Breast epithelium (tissue), 4 donors: Measurements from ENCODE around the gene NUDT17. TPM values are rescaled to one million over a fixed set of nuclear protein-coding genes. Genes with fewer than 3 reads are reported as not detected.
A peak's percentile ranks its signal among the peaks of the same experiment; 100 is the strongest.

ENCODE experiments used
- DNase-seq, 2 donors: peaks; one replicate each; pipeline ENCODE4 v3.0.0-alpha.2; 2019; ENCODE audit warnings: low spot score in 2 of 2
- H3K27ac ChIP-seq, 2 donors: fragments of 200-600 bp; sonication (generic) in 1 of 2; one replicate each; pipeline ENCODE4 v1.5.1; 2016 to 2019; ENCODE audit warnings: mild to moderate bottlenecking in 1 of 2
- H3K27me3 ChIP-seq, 2 donors: fragments of 200-600 bp; sonication (generic) in 1 of 2; one replicate each; pipeline versions ENCODE4 v1.5.1 to v1.6.0; 2017 to 2019; ENCODE audit warnings: control low read depth in 1 of 2, mild to moderate bottlenecking in 1 of 2
- H3K36me3 ChIP-seq: fragments of 200-600 bp; one replicate; pipeline ENCODE4 v1.5.1; 2019
- H3K4me1 ChIP-seq, 2 donors: fragments of 200-600 bp; sonication (generic); one replicate each; pipeline ENCODE4 v1.5.1; 2016 to 2019; ENCODE audit warnings: control low read depth in 1 of 2
- H3K4me3 ChIP-seq, 3 donors: fragments of 200-600 bp; sonication (generic); 1 replicate in 2 of 3; 2 replicates in 1 of 3; pipeline ENCODE4 v1.5.1; 2016 to 2019; ENCODE audit warnings: mild to moderate bottlenecking in 3 of 3, moderate library complexity in 2 of 3
- H3K9me3 ChIP-seq, 2 donors: fragments of 200-600 bp; sonication (generic) in 1 of 2; one replicate each; pipeline ENCODE4 v1.5.1; 2016 to 2019; ENCODE audit warnings: control low read depth in 1 of 2
- POLR2A ChIP-seq: fragments of 450-650 bp; IDR thresholded peaks from one replicate; pipeline ENCODE4 v1.6.1; 2016; ENCODE audit warnings: antibody characterized with exemption, mild to moderate bottlenecking, moderate library complexity
- POLR2AphosphoS5 ChIP-seq, 3 donors: sonication (generic); formaldehyde crosslinking; IDR thresholded peaks; one replicate each; pipeline ENCODE4 v1.6.1; 2017; ENCODE audit warnings: antibody characterized with exemption in 3 of 3
- intact Hi-C: fragments of 100-400 bp; cut with DNase I; formaldehyde crosslinking; loops from one replicate; pipeline ENCODE4 v1.15.1; 2023; ENCODE audit warnings: low total_unique reads
- total RNA-seq, 3 donors: library from RNA; depleted of rRNA; stranded (reverse); fragments of >200 nt; gene quantifications; one replicate each; pipeline ENCODE4 v1.1.0, GENCODE V29; 2016
- TF ChIP-seq, protein P1 (sequence below), 3 donors: fragments of 450-650 bp; IDR thresholded peaks; one replicate each; pipeline ENCODE4 v1.5.1; 2016 to 2017; ENCODE audit warnings: antibody characterized with exemption in 3 of 3, mild to moderate bottlenecking in 3 of 3, moderate library complexity in 3 of 3

Gene NUDT17
- total RNA-seq, 3 donors from 2014 or later, result 2.5 to 4.0 (median 3.3) TPM

DNA sequence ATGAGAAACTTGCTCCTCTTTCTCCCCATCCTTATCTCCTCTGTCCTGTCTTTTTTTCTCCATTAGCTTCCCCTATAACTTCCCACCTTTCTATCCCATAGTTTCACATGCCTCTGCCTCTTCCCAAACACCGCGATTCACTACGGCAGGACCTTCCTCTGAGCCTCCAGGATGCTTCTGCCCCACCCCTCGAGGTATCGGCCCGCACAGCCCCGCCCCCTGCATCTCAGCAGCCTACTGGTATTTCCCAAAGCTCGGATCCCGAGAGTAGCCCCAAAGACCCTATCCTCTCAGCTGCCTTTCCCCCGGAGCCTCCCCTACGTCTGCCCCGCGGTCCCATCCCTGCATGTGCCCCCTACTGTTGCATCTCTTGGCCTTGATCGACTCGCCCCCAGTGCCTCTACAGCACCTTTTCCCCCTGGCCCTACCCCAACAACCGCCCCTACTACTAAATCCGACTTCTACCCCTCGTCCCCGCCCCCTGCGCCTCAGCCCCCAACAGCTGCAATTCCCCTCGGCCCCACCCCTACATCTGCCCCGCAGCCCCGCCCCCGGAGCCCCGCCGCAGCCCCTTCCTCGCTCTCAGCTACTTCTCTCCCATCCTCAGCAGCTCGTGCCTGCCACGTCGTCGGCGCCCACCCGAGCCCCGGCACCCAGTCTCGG lies 12.9 kb downstream of the NUDT17 start:
- Histone ChIP-seq H3K4me1 (peaks cover 0 to 10% of the 10 kb centered on the region in 2 donors), H3K9me3 (no peaks in the 10 kb centered on the region), H3K36me3 (peaks cover 8% of the 10 kb centered on the region), H3K4me3 (peak overlapping the region; percentile 78 to 83 (median 83)), H3K27ac (peak overlapping the region; percentile 92 to 94), H3K27me3 (no peaks in the 10 kb centered on the region)
- TF ChIP-seq POLR2AphosphoS5 (IDR thresholded peaks at IDR 0.05) (no peak), POLR2A (no peak)
- TF ChIP-seq, protein P1, sequence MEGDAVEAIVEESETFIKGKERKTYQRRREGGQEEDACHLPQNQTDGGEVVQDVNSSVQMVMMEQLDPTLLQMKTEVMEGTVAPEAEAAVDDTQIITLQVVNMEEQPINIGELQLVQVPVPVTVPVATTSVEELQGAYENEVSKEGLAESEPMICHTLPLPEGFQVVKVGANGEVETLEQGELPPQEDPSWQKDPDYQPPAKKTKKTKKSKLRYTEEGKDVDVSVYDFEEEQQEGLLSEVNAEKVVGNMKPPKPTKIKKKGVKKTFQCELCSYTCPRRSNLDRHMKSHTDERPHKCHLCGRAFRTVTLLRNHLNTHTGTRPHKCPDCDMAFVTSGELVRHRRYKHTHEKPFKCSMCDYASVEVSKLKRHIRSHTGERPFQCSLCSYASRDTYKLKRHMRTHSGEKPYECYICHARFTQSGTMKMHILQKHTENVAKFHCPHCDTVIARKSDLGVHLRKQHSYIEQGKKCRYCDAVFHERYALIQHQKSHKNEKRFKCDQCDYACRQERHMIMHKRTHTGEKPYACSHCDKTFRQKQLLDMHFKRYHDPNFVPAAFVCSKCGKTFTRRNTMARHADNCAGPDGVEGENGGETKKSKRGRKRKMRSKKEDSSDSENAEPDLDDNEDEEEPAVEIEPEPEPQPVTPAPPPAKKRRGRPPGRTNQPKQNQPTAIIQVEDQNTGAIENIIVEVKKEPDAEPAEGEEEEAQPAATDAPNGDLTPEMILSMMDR (IDR thresholded peaks at IDR 0.05), result no peak
- intact Hi-C loops, result loop anchor here (10.0 kb wide), 1 partner anchor 156 kb away; no protein-coding TSS in a partner anchor
- DNase-seq, result peak; percentile 61 to 65

DNA sequence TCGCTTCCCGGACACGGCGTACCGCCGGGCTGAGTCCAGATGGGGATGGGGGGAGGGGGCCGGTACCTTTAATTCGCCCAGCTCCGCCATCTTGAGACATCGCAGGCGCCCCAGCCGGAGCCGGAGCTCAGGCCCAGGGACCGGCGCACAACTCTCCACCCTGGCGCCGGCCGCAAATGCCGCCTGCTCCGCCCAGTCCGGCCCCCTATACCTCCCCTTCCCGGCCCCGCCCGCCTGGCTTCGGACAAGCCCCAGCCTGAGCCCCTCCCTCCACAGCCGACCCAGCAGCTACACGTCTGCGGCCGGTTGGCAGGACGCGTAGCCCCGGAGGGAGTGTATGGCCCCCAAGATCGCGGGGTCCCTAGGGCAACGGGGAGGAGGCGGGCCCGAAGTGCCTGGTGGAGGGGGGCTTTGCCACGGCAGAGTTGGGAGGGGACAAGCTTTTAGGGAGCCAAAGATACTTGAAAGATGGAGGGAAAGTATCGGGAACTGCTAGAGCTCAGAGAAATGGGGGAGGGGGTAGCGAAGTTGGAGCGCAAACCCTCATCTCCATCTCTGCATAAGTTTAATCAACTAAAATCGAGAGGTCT lies 13.6 kb downstream of the NUDT17 start, which contains the start of gene PIAS3:
Gene PIAS3, minus strand, starts transcription at position 181 of the 590 bp plus-strand sequence. Its CDS starts 91 bp downstream, at position 90.
- Histone ChIP-seq H3K9me3 (no peaks in the 10 kb centered on the region), H3K4me1 (peaks cover 0 to 10% of the 10 kb centered on the region in 2 donors), H3K4me3 (peak within 1 kb of the TSS; percentile 78 to 83 (median 83)), H3K27ac (peak within 1 kb of the TSS; percentile 92 to 94), H3K27me3 (no peaks in the 10 kb centered on the region), H3K36me3 (peaks cover 8% of the 10 kb centered on the region)
- peak; percentile 31 to 71 (median 54) for TF ChIP-seq POLR2AphosphoS5 (IDR thresholded peaks at IDR 0.05)
- TF ChIP-seq POLR2A, result no peak
- DNase-seq, result peak; percentile 93 to 94
- intact Hi-C loops, result loop anchor here (10.0 kb wide), 1 partner anchor 156 kb away; no protein-coding TSS in a partner anchor

DNA sequence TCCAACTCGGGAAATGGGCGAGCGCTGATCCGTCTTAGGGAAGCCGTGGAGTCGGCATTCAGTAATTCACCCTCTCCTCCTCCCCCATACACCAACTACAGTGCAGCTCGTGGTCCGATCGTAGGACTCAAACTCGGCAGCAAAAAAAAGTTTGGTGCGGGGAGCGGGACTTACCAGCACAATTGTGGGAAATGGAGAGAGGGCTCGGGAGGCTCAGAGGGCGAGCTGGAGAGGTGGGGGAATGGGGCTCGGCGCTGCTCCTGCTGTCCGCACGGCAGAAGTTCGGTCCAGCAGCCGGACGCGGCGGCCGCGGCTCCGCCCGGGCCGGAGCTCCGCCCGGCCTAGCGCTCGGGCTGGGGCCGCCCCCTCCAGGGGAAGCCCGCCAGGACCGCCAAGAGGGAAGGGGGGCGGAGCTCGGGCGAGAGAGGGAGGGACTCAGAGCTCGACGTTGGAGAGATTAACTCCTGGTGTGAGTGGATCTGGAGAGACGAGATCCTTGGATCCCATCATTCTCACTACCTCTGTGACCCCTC lies 14.1 kb downstream of the NUDT17 start:
- Histone ChIP-seq H3K4me3 (peak overlapping the region; percentile 78 to 83 (median 83)), H3K27me3 (no peaks in the 10 kb centered on the region), H3K9me3 (no peaks in the 10 kb centered on the region), H3K4me1 (peaks cover 0 to 10% of the 10 kb centered on the region in 2 donors), H3K27ac (peak overlapping the region; percentile 92 to 94), H3K36me3 (peaks cover 8% of the 10 kb centered on the region)
- peak; percentile 88 to 90 for DNase-seq
- intact Hi-C loops, result loop anchor here (10.0 kb wide), 1 partner anchor 155 kb away; no protein-coding TSS in a partner anchor
- TF ChIP-seq, protein P1 (IDR thresholded peaks at IDR 0.05), result peak in 2 of 3 donors; percentile 6 to 36
- peak; percentile 67 for TF ChIP-seq POLR2A
- peak in 1 of 3 donors; percentile 21 for TF ChIP-seq POLR2AphosphoS5 (IDR thresholded peaks at IDR 0.05)

DNA sequence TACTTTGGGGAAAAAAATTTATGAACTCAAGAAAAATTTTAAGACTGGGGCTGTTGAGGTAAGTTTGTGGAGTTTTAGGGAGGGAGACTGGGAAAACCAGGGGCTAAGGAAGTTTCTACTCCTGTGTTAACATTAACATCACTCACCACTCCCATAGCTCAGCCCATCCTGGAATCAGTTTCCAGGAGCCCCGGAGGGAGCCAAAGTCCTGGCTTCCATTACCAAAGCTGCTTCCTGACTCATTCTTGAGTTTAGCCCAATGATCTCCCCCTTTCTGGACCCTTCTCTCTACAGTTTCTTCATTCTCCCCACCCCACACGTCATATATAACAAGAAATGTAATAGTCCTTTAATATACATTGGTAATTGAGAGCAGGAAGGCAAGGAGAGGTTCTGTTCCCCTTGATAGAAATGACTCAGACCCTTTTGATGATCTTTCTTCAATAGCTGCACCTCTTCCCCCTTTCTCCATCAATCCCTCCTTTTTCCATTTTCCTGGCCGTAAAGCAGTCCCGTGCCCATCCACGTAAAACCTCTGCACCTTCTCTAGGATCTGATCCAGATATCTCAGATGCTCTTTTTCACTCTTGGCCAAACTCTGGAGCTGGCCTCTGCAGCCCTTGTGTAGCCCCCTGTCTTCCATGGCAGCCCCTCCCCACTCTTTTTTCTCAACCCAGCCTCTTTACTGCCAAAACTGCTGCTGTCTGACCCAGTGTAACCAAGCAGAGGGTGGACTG lies 18.0 kb downstream of the NUDT17 start:
- Histone ChIP-seq H3K36me3 (no peaks in the 10 kb centered on the region), H3K27me3 (no peaks in the 10 kb centered on the region), H3K27ac (no peak overlapping the region), H3K4me1 (peaks cover 0 to 4% of the 10 kb centered on the region in 2 donors), H3K4me3 (no peak overlapping the region), H3K9me3 (no peaks in the 10 kb centered on the region)
- no peak for DNase-seq
- TF ChIP-seq, protein P1 (IDR thresholded peaks at IDR 0.05), result no peak
- TF ChIP-seq POLR2A, result no peak
- no peak for TF ChIP-seq POLR2AphosphoS5 (IDR thresholded peaks at IDR 0.05)
- intact Hi-C loops, result no loop called here

DNA sequence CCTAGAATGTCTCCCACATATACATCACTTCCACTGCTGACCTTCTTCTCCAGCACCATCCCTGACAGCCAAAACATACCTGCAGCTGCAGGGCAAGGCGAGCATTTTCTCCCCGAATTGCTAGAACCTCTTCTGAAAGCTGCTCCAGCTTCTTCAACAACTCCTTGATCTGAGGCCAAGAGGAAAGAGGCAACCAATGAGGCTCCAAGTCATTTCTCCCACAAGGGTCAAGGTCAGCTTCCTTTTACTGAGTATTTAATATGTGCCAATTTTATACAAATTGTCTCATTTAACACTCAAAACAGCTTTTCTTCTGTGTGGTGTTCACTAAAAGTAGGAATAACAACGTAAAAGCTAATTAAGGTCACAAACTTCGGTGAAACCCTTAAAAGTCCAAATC lies 22.8 kb downstream of the NUDT17 start:
- Histone ChIP-seq H3K4me1 (peaks cover 0 to 7% of the 10 kb centered on the region in 2 donors), H3K27ac (peak overlapping the region in 1 of 2 donors; percentile 30), H3K27me3 (no peaks in the 10 kb centered on the region), H3K4me3 (no peak overlapping the region), H3K9me3 (no peaks in the 10 kb centered on the region), H3K36me3 (no peaks in the 10 kb centered on the region)
- TF ChIP-seq POLR2A, result no peak
- TF ChIP-seq, protein P1 (IDR thresholded peaks at IDR 0.05), result no peak
- TF ChIP-seq POLR2AphosphoS5 (IDR thresholded peaks at IDR 0.05), result no peak
- intact Hi-C loops, result no loop called here
- no peak for DNase-seq
